Keratinocyte (primary cell): ENCODE measurements around the gene JAKMIP3. TPM values are rescaled to one million over a fixed set of nuclear protein-coding genes. Genes with fewer than 3 reads are reported as not detected.

ENCODE experiments used
- DNase-seq: peaks from one replicate; pipeline ENCODE4 v3.0.0-alpha.2; 2011; ENCODE audit warnings: low read depth, missing footprints, low spot score
- FAIRE-seq: peaks from 2 replicates; lab custom pipeline; 2011; peaks lifted over from hg19 to GRCh38; lab: Jason Lieb, UNC
- H2AFZ ChIP-seq: 2 replicates; pipeline ENCODE4 v1.6.0; 2012; ENCODE audit warnings: low read length, control low read depth, inconsistent platforms; ENCODE audit not compliant: control insufficient read depth
- H3K27ac ChIP-seq: 2 replicates; pipeline ENCODE4 v1.5.1; 2011; ENCODE audit warnings: low read length; ENCODE audit not compliant: control insufficient read depth, insufficient read depth
- H3K27me3 ChIP-seq: 3 replicates; pipeline ENCODE4 v1.6.0; 2011; ENCODE audit warnings: low read length; ENCODE audit not compliant: control insufficient read depth, insufficient read depth; ENCODE audit errors: extremely low read depth
- H3K36me3 ChIP-seq, 2 experiments: 2 replicates in 1 of 2; 3 replicates in 1 of 2; pipeline ENCODE4 v1.5.1; 2011; ENCODE audit warnings: low read length in 2 of 2, mild to moderate bottlenecking in 1 of 2; ENCODE audit not compliant: control insufficient read depth in 2 of 2, insufficient read depth in 2 of 2; ENCODE audit errors: extremely low read depth in 1 of 2
- H3K4me1 ChIP-seq: 3 replicates; pipeline ENCODE4 v1.5.1; 2011; ENCODE audit warnings: low read length; ENCODE audit not compliant: control insufficient read depth, insufficient read depth; ENCODE audit errors: extremely low read depth
- H3K4me2 ChIP-seq: 3 replicates; pipeline ENCODE4 v1.6.0; 2011; ENCODE audit warnings: low read depth, low read length; ENCODE audit not compliant: control insufficient read depth, insufficient read depth; ENCODE audit errors: extremely low read depth
- H3K4me3 ChIP-seq, 3 experiments: fragments of 200-600 bp in 1 of 3; sonication (generic) in 1 of 3; 2 replicates in 2 of 3; 3 replicates in 1 of 3; pipeline ENCODE4 v1.5.1; 2011 to 2016; ENCODE audit warnings: low read length in 3 of 3, mild to moderate bottlenecking in 3 of 3, control low read depth in 2 of 3, inconsistent platforms in 1 of 3, low read depth in 1 of 3, mixed read lengths in 1 of 3, mixed run types in 1 of 3, moderate library complexity in 1 of 3; ENCODE audit not compliant: control insufficient read depth in 2 of 3, insufficient read depth in 2 of 3; ENCODE audit errors: extremely low read depth in 1 of 3
- H3K79me2 ChIP-seq: 2 replicates; pipeline ENCODE4 v1.6.0; 2012; ENCODE audit warnings: low read length; ENCODE audit not compliant: control insufficient read depth, insufficient read depth
- H3K9ac ChIP-seq: 3 replicates; pipeline ENCODE4 v1.6.0; 2011; ENCODE audit warnings: low read length; ENCODE audit not compliant: control insufficient read depth, insufficient read depth; ENCODE audit errors: extremely low read depth
- H3K9me1 ChIP-seq: 3 replicates; pipeline ENCODE4 v1.6.0; 2011; ENCODE audit warnings: low read length; ENCODE audit not compliant: control insufficient read depth, insufficient read depth; ENCODE audit errors: extremely low read depth
- H3K9me3 ChIP-seq: 2 replicates; pipeline ENCODE4 v1.5.1; 2012; ENCODE audit warnings: low read depth, low read length; ENCODE audit not compliant: control insufficient read depth
- H4K20me1 ChIP-seq: 3 replicates; pipeline ENCODE4 v1.6.0; 2011; ENCODE audit warnings: low read length; ENCODE audit not compliant: control insufficient read depth, insufficient read depth; ENCODE audit errors: extremely low read depth
- EZH2 ChIP-seq: IDR thresholded peaks from one replicate; pipeline ENCODE4 v1.6.1; 2012; ENCODE audit warnings: inconsistent platforms, mild to moderate bottlenecking, low read length, moderate library complexity
- dilution Hi-C: fragments of 300-500 bp; cut with MboI; formaldehyde crosslinking; loops from one replicate; pipeline ENCODE4 v1.7.0; 2020; ENCODE audit warnings: low sequenced_read_pairs; ENCODE audit not compliant: extremely low pct_ligation_motif_present
- polyA plus RNA-seq, 5 experiments: library from polyadenylated mRNA; depleted of rRNA in 3 of 5; stranded (reverse) in 3 of 5; stranded (forward) in 1 of 5; unstranded in 1 of 5; fragments of >200 nt; gene quantifications; 1 replicate in 1 of 5; 2 replicates in 3 of 5; 3 replicates in 1 of 5; pipeline versions ENCODE4 v1.2.1 to v1.2.3, GENCODE V29; 2011 to 2012; ENCODE audit warnings: missing spikeins in 2 of 5, low read depth in 1 of 5, low replicate concordance in 1 of 5
- TF ChIP-seq, protein P1 (sequence below), 3 experiments: IDR thresholded peaks in 1 of 3; conservative IDR thresholded peaks in 1 of 3; optimal IDR thresholded peaks in 1 of 3; 2 replicates in 2 of 3; 3 replicates in 1 of 3; pipeline versions ENCODE3 to v1.5.1; 2011; ENCODE audit warnings: low read length in 3 of 3, mild to moderate bottlenecking in 3 of 3, moderate library complexity in 2 of 3, control low read depth in 1 of 3, inconsistent platforms in 1 of 3; ENCODE audit not compliant: insufficient read depth in 2 of 3; ENCODE audit errors: extremely low read depth in 1 of 3

Gene JAKMIP3
- polyA plus RNA-seq, 1 donor (not counting 4 experiments of a cell fraction or from before 2014, with no cell fraction given) = 0.05 TPM

DNA sequence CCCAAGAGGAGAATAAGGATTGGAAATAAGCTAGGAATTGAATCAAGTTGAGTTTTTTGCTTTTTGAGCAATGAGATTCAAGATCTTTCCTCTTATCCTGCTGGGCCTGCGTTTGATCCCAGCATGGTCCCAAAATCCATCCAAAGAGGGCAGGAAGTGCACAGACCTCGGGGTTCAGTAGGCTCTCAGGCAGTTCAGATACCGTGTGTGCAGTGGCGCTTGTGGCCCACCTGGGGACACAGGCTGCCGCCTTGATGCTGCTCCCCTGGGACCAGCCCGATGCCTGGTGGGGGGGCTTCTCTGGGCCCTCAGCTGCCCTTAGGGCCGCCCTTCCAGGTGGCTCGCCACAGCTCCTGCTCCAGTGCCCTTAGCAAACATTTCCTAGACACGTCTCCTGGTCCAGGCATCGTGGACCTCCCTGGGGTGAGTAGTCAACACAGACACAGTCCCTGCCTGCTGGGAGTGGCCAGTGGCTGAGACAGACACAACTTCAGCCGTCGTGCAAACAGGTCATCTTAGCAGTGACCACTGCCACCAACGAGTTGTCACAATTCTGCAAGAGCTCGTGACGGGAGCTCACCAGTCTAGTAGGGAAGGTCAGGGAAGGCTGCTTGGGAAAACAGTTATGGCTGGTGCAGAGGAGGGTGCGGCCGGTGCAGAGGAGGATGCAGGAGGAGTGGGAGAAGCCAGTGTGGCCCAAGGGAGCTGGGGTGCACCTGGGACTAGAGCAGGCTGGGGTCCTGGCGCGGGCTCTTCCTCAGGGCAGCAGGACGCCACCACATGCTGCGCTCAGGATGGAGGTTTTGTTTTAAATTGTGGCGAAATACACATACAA is 21.7 kb upstream of the JAKMIP3 start:
- no peak overlapping the region for H3K9ac ChIP-seq
- no peaks in the 10 kb centered on the region for H3K4me1 ChIP-seq
- no peaks in the 10 kb centered on the region for H3K79me2 ChIP-seq
- H3K4me2 ChIP-seq = no peak overlapping the region
- TF ChIP-seq EZH2 = no peak
- TF ChIP-seq, protein P1, sequence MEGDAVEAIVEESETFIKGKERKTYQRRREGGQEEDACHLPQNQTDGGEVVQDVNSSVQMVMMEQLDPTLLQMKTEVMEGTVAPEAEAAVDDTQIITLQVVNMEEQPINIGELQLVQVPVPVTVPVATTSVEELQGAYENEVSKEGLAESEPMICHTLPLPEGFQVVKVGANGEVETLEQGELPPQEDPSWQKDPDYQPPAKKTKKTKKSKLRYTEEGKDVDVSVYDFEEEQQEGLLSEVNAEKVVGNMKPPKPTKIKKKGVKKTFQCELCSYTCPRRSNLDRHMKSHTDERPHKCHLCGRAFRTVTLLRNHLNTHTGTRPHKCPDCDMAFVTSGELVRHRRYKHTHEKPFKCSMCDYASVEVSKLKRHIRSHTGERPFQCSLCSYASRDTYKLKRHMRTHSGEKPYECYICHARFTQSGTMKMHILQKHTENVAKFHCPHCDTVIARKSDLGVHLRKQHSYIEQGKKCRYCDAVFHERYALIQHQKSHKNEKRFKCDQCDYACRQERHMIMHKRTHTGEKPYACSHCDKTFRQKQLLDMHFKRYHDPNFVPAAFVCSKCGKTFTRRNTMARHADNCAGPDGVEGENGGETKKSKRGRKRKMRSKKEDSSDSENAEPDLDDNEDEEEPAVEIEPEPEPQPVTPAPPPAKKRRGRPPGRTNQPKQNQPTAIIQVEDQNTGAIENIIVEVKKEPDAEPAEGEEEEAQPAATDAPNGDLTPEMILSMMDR (optimal IDR thresholded peaks at IDR 0.05 in 1 of 3, IDR thresholded peaks at IDR 0.05 in 1 of 3, conservative IDR thresholded peaks at IDR 0.05 in 1 of 3; ENCODE audit: extremely low read depth in 1 of 3, insufficient read depth in 2 of 3, low read length in 3 of 3) = no peak
- no peaks in the 10 kb centered on the region for H3K9me3 ChIP-seq
- H3K27me3 ChIP-seq = peaks cover 8% of the 10 kb centered on the region
- dilution Hi-C loops = no loop called here
- H3K36me3 ChIP-seq = no peaks in the 10 kb centered on the region
- no peak overlapping the region for H2AFZ ChIP-seq
- no peaks in the 10 kb centered on the region for H4K20me1 ChIP-seq
- H3K27ac ChIP-seq = no peak overlapping the region
- DNase-seq = no peak
- no peak for FAIRE-seq
- H3K9me1 ChIP-seq = no peaks in the 10 kb centered on the region
- no peak overlapping the region for H3K4me3 ChIP-seq

DNA sequence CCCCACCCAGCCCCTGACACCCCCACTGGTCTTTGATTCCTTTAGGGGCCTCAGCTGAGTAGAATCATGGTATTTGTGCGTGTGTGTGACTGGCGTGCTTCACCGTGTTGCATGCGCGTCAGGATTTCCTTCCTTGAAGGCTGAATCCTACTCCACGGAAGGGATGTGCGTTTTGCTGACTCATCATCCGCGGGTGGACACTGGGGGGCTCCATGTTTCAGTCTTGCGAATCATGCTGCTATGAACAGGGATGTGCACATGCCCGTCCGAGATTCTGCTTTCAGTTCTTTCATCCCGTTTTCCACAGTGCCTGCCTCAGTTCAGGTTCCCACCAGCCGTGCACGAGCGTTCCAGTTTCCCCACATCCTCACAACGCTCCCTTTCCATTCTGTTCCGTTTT is 20.9 kb upstream of the JAKMIP3 start:
- FAIRE-seq (no peak), DNase-seq (no peak)
- no peaks in the 10 kb centered on the region for H3K9me3 ChIP-seq
- TF ChIP-seq, protein P1 (optimal IDR thresholded peaks at IDR 0.05 in 1 of 3, IDR thresholded peaks at IDR 0.05 in 1 of 3, conservative IDR thresholded peaks at IDR 0.05 in 1 of 3; ENCODE audit: extremely low read depth in 1 of 3, insufficient read depth in 2 of 3, low read length in 3 of 3) = no peak
- no peak for TF ChIP-seq EZH2
- H3K79me2 ChIP-seq = no peaks in the 10 kb centered on the region
- H3K4me1 ChIP-seq = no peaks in the 10 kb centered on the region
- no peaks in the 10 kb centered on the region for H3K9me1 ChIP-seq
- H3K9ac ChIP-seq = no peak overlapping the region
- H3K4me3 ChIP-seq = no peak overlapping the region
- dilution Hi-C loops = no loop called here
- H2AFZ ChIP-seq = no peak overlapping the region
- peaks cover 8% of the 10 kb centered on the region for H3K27me3 ChIP-seq
- no peaks in the 10 kb centered on the region for H4K20me1 ChIP-seq
- no peak overlapping the region for H3K4me2 ChIP-seq
- H3K27ac ChIP-seq = no peak overlapping the region
- no peaks in the 10 kb centered on the region for H3K36me3 ChIP-seq
